ENCODE data around the gene ITGA4. TPM values are rescaled to one million over a fixed set of nuclear protein-coding genes. Genes with fewer than 3 reads are reported as not detected.
"Not testable (repeated sequence)": the region's sequence is repeated elsewhere in the genome, so short reads cannot be mapped to it uniquely, and the experiment has no call there.

Gene ITGA4
- polyA plus RNA-seq, 2 of the 4 experiments (the other 2 are of a cell fraction): 1.7 to 2.5 TPM

GRCh38 chr2:181441670-181442069 is 15.5 kb upstream of the ITGA4 start:
- ChIA-PET CTCF (interaction anchor here (1.4 kb wide), 1 partner anchor 337 kb away, joined by 3 read pairs; no protein-coding TSS in a partner anchor), POLR2A (no interaction called here)
- WGBS (ENCODE audit: missing lambda C conversion rate): 16% methylated on average over 3 of the region's 3 CpGs
- TF ChIP-seq RCOR1 (IDR thresholded peaks at IDR 0.05; ENCODE audit: low read depth, low read length) (no peak), NR3C1 (IDR thresholded peaks at IDR 0.05) (no peak), MAZ (IDR thresholded peaks at IDR 0.05; ENCODE audit: borderline replicate concordance, low read depth, low read length) (no peak), KDM5A (IDR thresholded peaks at IDR 0.05) (no peak), ZSCAN20 (CRISPR knock-in tag; IDR thresholded peaks at IDR 0.05) (no peak), EHMT2 (IDR thresholded peaks at IDR 0.05; ENCODE audit: low read depth) (no peak), MAFK (IDR thresholded peaks at IDR 0.05; ENCODE audit: partially characterized antibody) (no peak)
- Histone ChIP-seq H3K4me2 (no peak overlapping the region), H3K27ac (no peak overlapping the region), H3K4me1 (no peaks in the 10 kb centered on the region), H3K9me3 (no peaks in the 10 kb centered on the region), H3K4me3 (no peak overlapping the region)
- no peak for ATAC-seq
- no peak for FAIRE-seq
- no peak for DNase-seq (ENCODE audit: low read depth in 1 of 2, low spot score in 1 of 2)

GRCh38 chr2:181444654-181445053 is 12.5 kb upstream of the ITGA4 start:
- DNase-seq (ENCODE audit: low read depth in 1 of 2, low spot score in 1 of 2): no peak
- CTCF ChIA-PET: interaction anchor here (2.4 kb wide), 1 partner anchor 13 kb away, joined by 12 read pairs; the partner anchor contains the start of gene ITGA4
- FAIRE-seq: no peak

GRCh38 chr2:181446985-181447384 is 10.2 kb upstream of the ITGA4 start:
- WGBS (ENCODE audit: missing lambda C conversion rate): 31% methylated on average over 4 of the region's 4 CpGs
- Histone ChIP-seq H3K9me3 (no peaks in the 10 kb centered on the region), H3K27ac (no peak overlapping the region), H3K4me1 (no peaks in the 10 kb centered on the region), H3K4me2 (no peak overlapping the region), H3K4me3 (no peak overlapping the region)
- ChIA-PET POLR2A (no interaction called here), CTCF (interaction anchor here (0.6 kb wide), 1 partner anchor 10 kb away, joined by 3 read pairs; the partner anchor contains the start of gene ITGA4)
- FAIRE-seq: no peak
- no peak for TF ChIP-seq SMC3 (IDR thresholded peaks at IDR 0.05)
- no peak for TF ChIP-seq RFX5 (IDR thresholded peaks at IDR 0.05)
- TF ChIP-seq HOXB5 (CRISPR knock-in tag; IDR thresholded peaks at IDR 0.05): no peak
- no peak for TF ChIP-seq HOXB13 (CRISPR knock-in tag; IDR thresholded peaks at IDR 0.05; ENCODE audit: low read depth)
- no peak for TF ChIP-seq REST (IDR thresholded peaks at IDR 0.05)
- no peak for TF ChIP-seq CEBPB (IDR thresholded peaks at IDR 0.05)
- TF ChIP-seq SREBF2 (IDR thresholded peaks at IDR 0.05): no peak
- TF ChIP-seq EHF (CRISPR knock-in tag; IDR thresholded peaks at IDR 0.05): no peak
- no peak for TF ChIP-seq ATOH8 (CRISPR knock-in tag; IDR thresholded peaks at IDR 0.05; ENCODE audit: low read depth)
- no peak for TF ChIP-seq TFCP2L1 (CRISPR knock-in tag; IDR thresholded peaks at IDR 0.05)
- TF ChIP-seq KDM5A (IDR thresholded peaks at IDR 0.05): no peak
- no peak for TF ChIP-seq ESRRA (IDR thresholded peaks at IDR 0.05; ENCODE audit: borderline replicate concordance, low read length)
- no peak for TF ChIP-seq CBX8 (IDR thresholded peaks at IDR 0.05)
- TF ChIP-seq RARB (CRISPR knock-in tag; IDR thresholded peaks at IDR 0.05): no peak
- TF ChIP-seq ELK1 (IDR thresholded peaks at IDR 0.05; ENCODE audit: low read depth, low read length): no peak
- no peak for TF ChIP-seq ZNF302 (CRISPR knock-in tag; IDR thresholded peaks at IDR 0.05)
- no peak for TF ChIP-seq PBX3 (IDR thresholded peaks at IDR 0.05)
- no peak for TF ChIP-seq RAD21 (conservative IDR thresholded peaks at IDR 0.05 in 1 of 2, IDR thresholded peaks at IDR 0.05 in 1 of 2)
- no peak for ATAC-seq
- DNase-seq (ENCODE audit: low read depth in 1 of 2, low spot score in 1 of 2): no peak

More at GRCh38 chr2:181444654-181445053, 12.5 kb upstream of the ITGA4 start:
- 38% methylated on average over 2 of the region's 2 CpGs for WGBS (ENCODE audit: missing lambda C conversion rate)
- no peak overlapping the region for H3K4me3 ChIP-seq
- H3K27ac ChIP-seq: no peak overlapping the region
- H3K4me1 ChIP-seq: no peaks in the 10 kb centered on the region
- no peak for ATAC-seq
- POLR2A ChIA-PET: no interaction called here
- no peaks in the 10 kb centered on the region for H3K9me3 ChIP-seq
- H3K4me2 ChIP-seq: no peak overlapping the region
- no peak for TF ChIP-seq RARB (CRISPR knock-in tag; IDR thresholded peaks at IDR 0.05)
- TF ChIP-seq ZNF302 (CRISPR knock-in tag; IDR thresholded peaks at IDR 0.05): no peak
- no peak for TF ChIP-seq KDM1A (IDR thresholded peaks at IDR 0.05; ENCODE audit: low read depth)
- no peak for TF ChIP-seq GATA3 (IDR thresholded peaks at IDR 0.05; ENCODE audit: borderline replicate concordance)
- TF ChIP-seq MAZ (IDR thresholded peaks at IDR 0.05; ENCODE audit: borderline replicate concordance, low read depth, low read length): no peak

- H3K27ac ChIP-seq; H3K4me1 ChIP-seq; H3K4me2 ChIP-seq; H3K9me3 ChIP-seq; FAIRE-seq; DNase-seq (ENCODE audit: low read depth in 1 of 2, low spot score in 1 of 2); H3K4me3 ChIP-seq; ATAC-seq; POLR2A ChIA-PET: not testable (repeated sequence)
- CTCF ChIA-PET: interaction anchor here (1.8 kb wide), 1 partner anchor 8 kb away, joined by 8 read pairs; the partner anchor contains the start of gene ITGA4
Observed at GRCh38 chr2:181449278-181449677, 7.9 kb upstream of the ITGA4 start.

Data from A549 (cell line).